Suprapubic skin (tissue), 4 donors: Measurements from ENCODE around the gene SNCG.

ENCODE experiments used
- EP300 ChIP-seq: sonication (generic); formaldehyde crosslinking; IDR thresholded peaks from one replicate; pipeline ENCODE4 v1.6.1; 2017; ENCODE audit warnings: antibody characterized with exemption
- POLR2A ChIP-seq, 2 donors: fragments of 450-650 bp; IDR thresholded peaks; one replicate each; pipeline ENCODE4 v1.6.1; 2017; ENCODE audit warnings: antibody characterized with exemption in 2 of 2, mild to moderate bottlenecking in 2 of 2, moderate library complexity in 2 of 2
- POLR2AphosphoS5 ChIP-seq, 3 donors: sonication (generic); formaldehyde crosslinking; IDR thresholded peaks; one replicate each; pipeline ENCODE4 v1.6.1; 2017; ENCODE audit warnings: antibody characterized with exemption in 3 of 3
- TF ChIP-seq, protein P1 (sequence below), 2 donors: fragments of 200-600 bp in 1 of 2; fragments of 450-650 bp in 1 of 2; sonication (generic) in 1 of 2; IDR thresholded peaks; one replicate each; pipeline ENCODE4 v1.5.1; 2016 to 2019; ENCODE audit warnings: antibody characterized with exemption in 2 of 2, mild to moderate bottlenecking in 1 of 2, moderate library complexity in 1 of 2

DNA sequence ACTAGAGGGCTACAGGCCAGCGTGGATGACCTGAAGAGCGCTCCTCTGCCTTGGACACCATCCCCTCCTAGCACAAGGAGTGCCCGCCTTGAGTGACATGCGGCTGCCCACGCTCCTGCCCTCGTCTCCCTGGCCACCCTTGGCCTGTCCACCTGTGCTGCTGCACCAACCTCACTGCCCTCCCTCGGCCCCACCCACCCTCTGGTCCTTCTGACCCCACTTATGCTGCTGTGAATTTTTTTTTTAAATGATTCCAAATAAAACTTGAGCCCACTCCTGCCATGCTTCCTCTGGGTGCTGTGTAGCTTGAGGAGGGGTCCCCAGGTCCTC is 4.5 kb downstream of the SNCG start:
- TF ChIP-seq, protein P1, sequence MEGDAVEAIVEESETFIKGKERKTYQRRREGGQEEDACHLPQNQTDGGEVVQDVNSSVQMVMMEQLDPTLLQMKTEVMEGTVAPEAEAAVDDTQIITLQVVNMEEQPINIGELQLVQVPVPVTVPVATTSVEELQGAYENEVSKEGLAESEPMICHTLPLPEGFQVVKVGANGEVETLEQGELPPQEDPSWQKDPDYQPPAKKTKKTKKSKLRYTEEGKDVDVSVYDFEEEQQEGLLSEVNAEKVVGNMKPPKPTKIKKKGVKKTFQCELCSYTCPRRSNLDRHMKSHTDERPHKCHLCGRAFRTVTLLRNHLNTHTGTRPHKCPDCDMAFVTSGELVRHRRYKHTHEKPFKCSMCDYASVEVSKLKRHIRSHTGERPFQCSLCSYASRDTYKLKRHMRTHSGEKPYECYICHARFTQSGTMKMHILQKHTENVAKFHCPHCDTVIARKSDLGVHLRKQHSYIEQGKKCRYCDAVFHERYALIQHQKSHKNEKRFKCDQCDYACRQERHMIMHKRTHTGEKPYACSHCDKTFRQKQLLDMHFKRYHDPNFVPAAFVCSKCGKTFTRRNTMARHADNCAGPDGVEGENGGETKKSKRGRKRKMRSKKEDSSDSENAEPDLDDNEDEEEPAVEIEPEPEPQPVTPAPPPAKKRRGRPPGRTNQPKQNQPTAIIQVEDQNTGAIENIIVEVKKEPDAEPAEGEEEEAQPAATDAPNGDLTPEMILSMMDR (IDR thresholded peaks at IDR 0.05) = no peak
- no peak for TF ChIP-seq EP300
- no peak for TF ChIP-seq POLR2A (IDR thresholded peaks at IDR 0.05)
- TF ChIP-seq POLR2AphosphoS5 (IDR thresholded peaks at IDR 0.05) = no peak
